Measurements from ENCODE around the gene CHKA.
A peak's percentile ranks its signal among the peaks of the same experiment; 100 is the strongest.

Gene CHKA

GRCh38 chr11:68051191-68052136 lies 69.7 kb downstream of the CHKA start:
- Histone ChIP-seq H3K27ac (peak overlapping the region in 1 of 21 experiments; percentile 39), H3K4me3 (no peak overlapping the region)

DNA sequence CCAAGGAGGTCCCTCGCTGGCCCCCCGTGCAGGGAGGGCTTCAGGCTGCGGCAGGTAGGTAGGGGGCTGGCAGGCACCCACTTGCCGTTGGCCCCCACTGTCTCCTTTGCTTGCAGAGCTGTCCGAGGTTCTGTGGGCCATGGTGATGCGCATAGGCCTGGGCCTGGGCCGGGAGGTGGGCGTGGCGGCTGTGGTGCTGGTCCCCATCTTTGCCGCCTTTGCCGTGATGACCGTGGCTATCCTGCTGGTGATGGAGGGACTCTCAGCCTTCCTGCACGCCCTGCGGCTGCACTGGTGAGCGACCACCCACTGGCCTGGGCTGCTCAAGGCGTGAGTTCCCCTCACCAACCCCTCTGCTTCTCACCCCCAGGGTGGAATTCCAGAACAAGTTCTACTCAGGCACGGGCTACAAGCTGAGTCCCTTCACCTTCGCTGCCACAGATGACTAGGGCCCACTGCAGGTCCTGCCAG lies 70.8 kb downstream of the CHKA start:
- no peak overlapping the region for H3K4me3 ChIP-seq
- H3K27ac ChIP-seq, result no peak overlapping the region

DNA sequence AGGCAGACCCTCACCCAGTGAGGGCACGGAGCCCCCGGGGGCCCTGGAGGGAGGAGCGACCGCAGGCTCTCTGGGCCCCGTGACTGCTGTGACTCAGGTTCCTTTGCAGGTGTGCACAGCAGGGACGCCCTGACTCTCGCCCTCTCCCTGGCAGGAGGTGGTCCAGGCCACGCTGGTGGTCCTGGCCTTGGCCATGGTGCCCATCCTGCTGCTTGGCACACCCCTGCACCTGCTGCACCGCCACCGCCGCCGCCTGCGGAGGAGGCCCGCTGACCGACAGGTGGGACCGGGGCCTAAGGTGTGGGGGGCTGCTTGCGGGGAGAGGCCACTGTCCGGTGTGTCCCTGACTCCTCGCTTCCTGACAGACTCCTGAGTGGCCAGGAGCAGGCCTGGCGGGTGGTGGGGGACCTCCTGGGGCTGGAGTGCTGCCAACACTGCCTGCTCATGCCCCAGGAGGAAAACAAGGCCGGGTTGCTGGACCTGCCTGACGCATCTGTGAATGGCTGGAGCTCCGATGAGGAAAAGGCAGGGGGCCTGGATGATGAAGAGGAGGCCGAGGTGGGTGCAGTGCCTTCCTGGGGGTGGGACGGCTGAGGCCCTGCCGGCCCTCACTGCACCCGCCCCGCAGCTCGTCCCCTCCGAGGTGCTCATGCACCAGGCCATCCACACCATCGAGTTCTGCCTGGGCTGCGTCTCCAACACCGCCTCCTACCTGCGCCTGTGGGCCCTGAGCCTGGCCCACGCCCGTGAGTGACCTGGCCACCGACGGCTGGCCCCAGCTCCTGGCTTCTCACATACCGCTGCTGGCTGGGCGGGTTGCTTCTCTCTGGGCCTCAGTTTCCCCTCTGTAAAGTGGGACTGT lies 71.4 kb downstream of the CHKA start:
- Histone ChIP-seq H3K4me3 (no peak overlapping the region), H3K27ac (no peak overlapping the region)

GRCh38 chr11:68048681-68049508 lies 72.3 kb downstream of the CHKA start:
- Histone ChIP-seq H3K4me3 (no peak overlapping the region), H3K27ac (no peak overlapping the region)

DNA sequence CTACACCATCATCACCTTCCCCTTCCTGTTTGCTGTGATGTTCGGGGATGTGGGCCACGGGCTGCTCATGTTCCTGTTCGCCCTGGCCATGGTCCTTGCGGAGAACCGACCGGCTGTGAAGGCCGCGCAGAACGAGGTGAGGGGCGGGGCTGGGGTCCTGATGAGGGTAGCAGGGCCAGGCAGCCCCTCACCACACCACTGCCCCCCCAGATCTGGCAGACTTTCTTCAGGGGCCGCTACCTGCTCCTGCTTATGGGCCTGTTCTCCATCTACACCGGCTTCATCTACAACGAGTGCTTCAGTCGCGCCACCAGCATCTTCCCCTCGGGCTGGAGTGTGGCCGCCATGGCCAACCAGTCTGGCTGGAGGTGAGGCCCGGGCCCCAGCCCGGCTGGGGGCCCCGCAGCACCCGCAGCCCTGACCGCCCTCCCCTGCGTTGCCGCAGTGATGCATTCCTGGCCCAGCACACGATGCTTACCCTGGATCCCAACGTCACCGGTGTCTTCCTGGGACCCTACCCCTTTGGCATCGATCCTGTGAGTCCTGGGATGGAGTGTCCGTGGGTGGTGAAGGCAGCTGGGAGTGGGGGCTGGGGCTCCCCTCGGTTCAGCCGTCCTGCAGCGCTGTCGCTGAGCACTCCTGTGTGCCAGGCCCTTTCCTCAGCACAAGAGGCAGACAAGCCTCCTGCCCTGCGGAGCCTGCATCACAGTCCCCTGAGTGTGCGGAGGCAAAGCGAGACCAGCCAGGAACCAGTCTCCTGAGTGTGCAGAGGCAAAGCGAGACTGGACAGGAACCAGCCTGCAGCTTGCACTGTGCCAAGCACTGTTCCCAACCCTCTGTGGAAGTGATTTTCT lies 73.5 kb downstream of the CHKA start:
- H3K4me3 ChIP-seq, result no peak overlapping the region
- H3K27ac ChIP-seq, result no peak overlapping the region

GRCh38 chr11:68044898-68045351 lies 76.3 kb downstream of the CHKA start:
- Histone ChIP-seq H3K27ac (no peak overlapping the region), H3K4me3 (no peak overlapping the region)

DNA sequence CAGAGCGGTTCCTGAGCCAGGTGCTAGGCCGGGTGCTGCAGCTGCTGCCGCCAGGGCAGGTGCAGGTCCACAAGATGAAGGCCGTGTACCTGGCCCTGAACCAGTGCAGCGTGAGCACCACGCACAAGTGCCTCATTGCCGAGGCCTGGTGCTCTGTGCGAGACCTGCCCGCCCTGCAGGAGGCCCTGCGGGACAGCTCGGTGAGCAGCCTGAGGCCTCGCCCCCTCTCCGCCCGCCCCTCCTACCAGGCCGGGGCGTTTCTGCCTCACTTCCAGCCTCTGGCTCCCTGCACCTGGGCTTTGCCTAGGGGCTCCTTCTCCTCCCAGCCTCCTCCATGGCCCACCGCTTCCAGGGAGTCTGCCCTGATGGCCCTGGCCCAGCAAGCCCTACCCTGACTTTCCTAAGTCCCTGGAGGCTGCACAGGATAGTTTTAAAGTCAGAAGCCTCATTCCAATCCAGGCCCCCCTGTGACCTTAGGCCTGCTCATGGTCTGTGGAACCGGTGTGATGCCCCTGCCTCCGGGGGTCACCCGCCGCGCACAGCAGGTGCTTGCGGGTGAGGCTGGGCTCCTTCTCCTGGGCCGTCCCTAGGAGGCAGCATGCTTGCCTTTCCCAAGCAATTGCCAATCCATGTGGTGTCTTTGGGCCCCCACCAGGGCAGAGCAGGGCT lies 76.9 kb downstream of the CHKA start:
- Histone ChIP-seq H3K4me3 (no peak overlapping the region), H3K27ac (no peak overlapping the region)

- peak overlapping the region in 9 of 21 experiments; percentile 5 to 65 (median 57) for H3K27ac ChIP-seq
- H3K4me3 ChIP-seq, result no peak overlapping the region
These were observed 77.6 kb downstream of the CHKA start for GRCh38 chr11:68043349-68044144.

DNA sequence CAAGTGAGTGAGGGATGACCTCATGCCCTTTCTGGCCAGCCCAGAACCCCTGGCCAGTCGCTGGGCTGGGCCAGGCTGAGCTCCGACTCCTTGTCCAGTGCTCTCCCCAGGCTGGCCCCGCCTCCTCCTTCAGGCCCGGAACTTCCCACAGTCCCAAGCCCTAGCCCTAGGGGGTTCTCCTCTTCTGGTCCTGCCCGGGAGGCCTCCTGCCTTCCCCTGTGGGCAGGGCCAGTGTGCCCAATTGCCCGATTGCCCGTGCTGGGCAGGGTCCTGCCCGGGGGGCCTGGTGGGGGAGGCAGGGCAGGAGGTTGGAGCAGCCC lies 78.2 kb downstream of the CHKA start:
- H3K27ac ChIP-seq, result peak overlapping the region in 10 of 21 experiments; percentile 5 to 65 (median 56)
- H3K4me3 ChIP-seq, result no peak overlapping the region

DNA sequence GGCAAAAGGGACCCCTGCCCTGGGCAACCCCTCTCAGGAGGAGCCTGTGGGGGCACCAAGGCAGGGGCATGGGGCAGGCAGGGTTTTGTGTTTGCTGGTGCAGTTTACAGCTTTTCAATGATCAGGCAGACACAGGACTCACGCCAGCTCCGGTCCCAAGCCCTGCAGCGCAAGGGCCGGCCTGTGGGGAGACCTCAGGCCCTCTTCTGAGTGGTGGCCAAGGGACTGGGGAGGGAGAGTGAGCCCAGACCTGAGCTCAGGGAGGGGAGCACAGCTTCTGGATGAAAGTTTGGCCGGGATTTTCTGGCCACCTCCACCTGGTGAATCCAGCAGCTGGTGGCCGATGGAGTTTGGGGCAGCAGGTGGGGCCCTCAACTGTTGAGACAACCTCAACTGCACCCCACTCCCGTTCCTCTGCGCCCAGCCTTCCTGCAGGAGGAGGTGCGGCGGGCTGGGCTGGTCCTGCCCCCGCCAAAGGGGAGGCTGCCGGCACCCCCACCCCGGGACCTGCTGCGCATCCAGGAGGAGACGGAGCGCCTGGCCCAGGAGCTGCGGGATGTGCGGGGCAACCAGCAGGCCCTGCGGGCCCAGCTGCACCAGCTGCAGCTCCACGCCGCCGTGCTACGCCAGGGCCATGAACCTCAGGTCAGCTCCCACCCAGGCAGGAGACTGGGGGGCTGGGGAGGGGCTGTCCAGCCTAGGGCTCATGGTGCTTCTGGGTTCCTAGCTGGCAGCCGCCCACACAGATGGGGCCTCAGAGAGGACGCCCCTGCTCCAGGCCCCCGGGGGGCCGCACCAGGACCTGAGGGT lies 78.8 kb downstream of the CHKA start:
- H3K27ac ChIP-seq, result peak overlapping the region in 10 of 21 experiments; percentile 5 to 65 (median 56)
- no peak overlapping the region for H3K4me3 ChIP-seq

GRCh38 chr11:68041617-68042218 lies 79.5 kb downstream of the CHKA start:
- peak overlapping the region in 12 of 21 experiments; percentile 2 to 96 (median 86) for H3K27ac ChIP-seq
- H3K4me3 ChIP-seq, result no peak overlapping the region

DNA sequence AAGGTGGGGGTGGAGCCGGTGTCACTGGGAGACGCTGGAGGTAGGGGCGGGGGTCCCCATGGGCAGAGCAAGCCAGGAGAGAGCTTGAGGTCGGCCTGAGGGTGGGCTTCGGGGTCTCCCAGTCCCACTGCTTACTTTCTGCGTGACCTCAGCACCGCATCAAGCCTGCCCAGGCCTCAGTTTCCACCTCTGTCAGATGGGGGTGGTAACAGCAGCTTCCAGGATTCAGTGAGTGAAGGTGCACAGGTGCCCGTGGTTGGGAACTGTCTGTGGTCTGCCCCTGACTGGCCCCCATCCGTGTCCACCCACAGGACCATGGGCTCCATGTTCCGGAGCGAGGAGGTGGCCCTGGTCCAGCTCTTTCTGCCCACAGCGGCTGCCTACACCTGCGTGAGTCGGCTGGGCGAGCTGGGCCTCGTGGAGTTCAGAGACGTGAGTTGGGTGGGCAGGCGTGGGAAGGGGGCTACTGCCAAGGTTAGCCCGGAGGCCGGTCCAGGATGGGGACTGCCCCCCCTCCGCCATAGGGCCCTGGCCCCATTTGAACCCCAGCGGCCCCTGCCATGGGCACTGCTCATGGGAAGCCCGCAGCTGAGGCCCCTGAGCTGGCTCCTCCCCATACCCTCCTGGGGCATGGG lies 80.1 kb downstream of the CHKA start:
- H3K4me3 ChIP-seq, result peak overlapping the region; percentile 44 to 81 (median 66)
- H3K27ac ChIP-seq, result peak overlapping the region in 20 of 21 experiments; percentile 66 to 96 (median 87)

DNA sequence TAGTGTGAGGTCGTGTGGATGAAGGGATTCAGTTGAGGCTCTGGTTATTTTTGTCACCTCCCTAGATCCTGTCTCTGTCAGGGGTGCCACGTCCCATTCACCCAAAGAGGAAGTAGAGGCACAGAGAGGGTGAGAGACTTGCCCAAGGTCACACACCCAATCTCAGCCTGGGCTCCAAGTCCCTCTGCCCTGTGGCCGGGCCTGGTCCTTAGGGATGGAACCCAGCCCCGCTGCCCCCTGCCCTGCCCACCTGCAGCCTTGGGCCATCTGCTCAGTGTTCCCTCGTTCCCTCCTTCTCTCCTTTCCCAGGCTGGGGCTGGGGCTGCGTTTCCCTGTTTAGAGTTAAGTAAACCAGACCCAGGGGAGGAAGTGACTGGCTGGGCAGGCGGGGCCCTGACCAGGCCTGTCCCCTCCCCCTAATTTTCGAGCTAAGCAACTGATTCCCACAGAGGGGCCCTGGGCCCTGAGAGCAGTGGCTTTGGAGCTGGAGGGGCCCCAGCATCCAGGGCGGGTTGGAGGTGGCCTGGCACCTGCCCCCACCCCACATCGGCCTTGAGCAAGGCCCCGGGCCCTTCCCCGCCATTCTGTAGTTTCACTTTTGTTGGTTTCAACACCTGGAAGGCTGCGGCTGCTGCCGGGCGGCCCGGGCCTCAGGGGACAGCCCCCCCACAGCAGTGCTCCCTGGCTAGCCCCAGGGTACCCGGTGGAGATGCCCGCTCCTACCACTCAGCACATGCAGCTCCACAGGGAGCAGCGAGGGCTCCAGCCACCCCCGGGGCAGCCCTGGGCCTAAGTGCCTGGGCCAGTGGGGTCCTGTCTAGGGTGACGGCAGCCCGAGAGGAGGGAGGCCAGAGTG lies 80.9 kb downstream of the CHKA start:
- peak overlapping the region in 20 of 21 experiments; percentile 66 to 96 (median 87) for H3K27ac ChIP-seq
- peak overlapping the region; percentile 44 to 81 (median 66) for H3K4me3 ChIP-seq

- H3K27ac ChIP-seq, result peak overlapping the region in 20 of 21 experiments; percentile 66 to 96 (median 87)
- peak overlapping the region; percentile 44 to 81 (median 66) for H3K4me3 ChIP-seq
These were observed 81.6 kb downstream of the CHKA start for GRCh38 chr11:68039526-68040086.

All from skin epidermis (tissue), 12 donors.